Measurements from ENCODE around the gene FAM3D.

Gene FAM3D

GRCh38 chr3:58657036-58657520 lies 9.5 kb downstream of the FAM3D start:
- no peak for DNase-seq (ENCODE audit: low spot score in 2 of 2)
- no peaks in the 10 kb centered on the region for H3K36me3 ChIP-seq (replicated peaks)
- in situ Hi-C loops (cut with MboI; ENCODE audit: low sequenced_read_pairs) = no loop called here
- no peak overlapping the region for H3K4me3 ChIP-seq
- peaks cover 18% of the 10 kb centered on the region for H3K27me3 ChIP-seq (ENCODE audit: low read depth)
- H3K9me3 ChIP-seq = no peaks in the 10 kb centered on the region
- no peaks in the 10 kb centered on the region for H3K4me1 ChIP-seq

DNA sequence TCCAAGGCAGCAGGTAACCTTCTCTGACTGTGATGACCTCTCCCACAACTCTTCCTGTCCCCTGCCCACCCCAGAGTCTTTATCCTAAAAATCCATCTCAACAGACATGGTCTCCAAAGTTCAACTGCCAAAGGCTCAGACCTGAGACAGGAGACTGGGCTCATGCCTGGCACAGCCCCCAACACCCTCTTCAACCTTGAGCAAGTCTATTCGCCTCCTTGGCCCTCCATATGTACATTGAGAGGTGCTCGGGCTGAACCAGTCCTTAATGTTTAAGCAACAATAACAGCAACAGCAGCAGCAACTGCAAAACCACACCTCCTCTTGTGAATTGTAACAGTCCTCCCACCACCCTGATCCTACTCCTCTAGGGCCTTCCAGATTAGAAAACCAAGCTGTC lies 9.9 kb downstream of the FAM3D start:
- no peaks in the 10 kb centered on the region for H3K9me3 ChIP-seq
- no peaks in the 10 kb centered on the region for H3K4me1 ChIP-seq
- in situ Hi-C loops (cut with MboI; ENCODE audit: low sequenced_read_pairs) = no loop called here
- H3K4me3 ChIP-seq = no peak overlapping the region
- peaks cover 18% of the 10 kb centered on the region for H3K27me3 ChIP-seq (ENCODE audit: low read depth)
- H3K36me3 ChIP-seq (replicated peaks) = no peaks in the 10 kb centered on the region
- DNase-seq (ENCODE audit: low spot score in 2 of 2) = no peak

DNA sequence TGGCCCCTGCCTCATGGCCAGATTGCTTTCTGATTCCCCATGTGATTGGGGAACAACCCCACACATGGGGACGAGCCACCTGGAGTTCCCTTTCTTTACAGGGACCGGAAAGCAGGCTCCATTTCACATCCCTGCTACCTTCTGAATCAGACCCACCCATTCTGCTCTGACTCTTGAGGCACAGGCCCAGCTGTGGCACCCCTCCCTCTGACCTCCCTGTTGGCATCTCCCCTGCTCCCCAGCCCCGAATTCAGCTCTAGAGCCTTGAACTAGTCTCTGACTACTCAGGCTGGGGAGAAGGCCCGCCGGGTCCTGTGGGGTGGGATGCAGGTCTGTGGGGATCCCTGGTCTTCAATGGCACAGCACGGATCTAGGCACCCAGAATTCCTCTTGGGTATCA lies 12.1 kb downstream of the FAM3D start:
- H3K27me3 ChIP-seq (ENCODE audit: low read depth) = peaks cover 18% of the 10 kb centered on the region
- H3K4me1 ChIP-seq = no peaks in the 10 kb centered on the region
- H3K9me3 ChIP-seq = no peaks in the 10 kb centered on the region
- in situ Hi-C loops (cut with MboI; ENCODE audit: low sequenced_read_pairs) = no loop called here
- no peak for DNase-seq (ENCODE audit: low spot score in 2 of 2)
- H3K4me3 ChIP-seq = no peak overlapping the region
- H3K36me3 ChIP-seq (replicated peaks) = no peaks in the 10 kb centered on the region

- in situ Hi-C loops (cut with MboI; ENCODE audit: low sequenced_read_pairs) = no loop called here
- Histone ChIP-seq H3K4me1 (no peaks in the 10 kb centered on the region), H3K36me3 (replicated peaks) (no peaks in the 10 kb centered on the region), H3K27me3 (ENCODE audit: low read depth) (peaks cover 18% of the 10 kb centered on the region), H3K4me3 (no peak overlapping the region), H3K9me3 (no peaks in the 10 kb centered on the region)
- DNase-seq (ENCODE audit: low spot score in 2 of 2) = no peak
These were observed 13.9 kb downstream of the FAM3D start for GRCh38 chr3:58652624-58653023.

- H3K4me1 ChIP-seq = no peaks in the 10 kb centered on the region
- no peaks in the 10 kb centered on the region for H3K9me3 ChIP-seq
- in situ Hi-C loops (cut with MboI; ENCODE audit: low sequenced_read_pairs) = no loop called here
- H3K4me3 ChIP-seq = no peak overlapping the region
- no peak for DNase-seq (ENCODE audit: low spot score in 2 of 2)
- H3K36me3 ChIP-seq (replicated peaks) = no peaks in the 10 kb centered on the region
- peaks cover 14% of the 10 kb centered on the region for H3K27me3 ChIP-seq (ENCODE audit: low read depth)
These were observed 15.3 kb downstream of the FAM3D start for GRCh38 chr3:58651276-58651675.

- no peaks in the 10 kb centered on the region for H3K36me3 ChIP-seq (replicated peaks)
- no peak for DNase-seq (ENCODE audit: low spot score in 2 of 2)
- H3K9me3 ChIP-seq = no peaks in the 10 kb centered on the region
- in situ Hi-C loops (cut with MboI; ENCODE audit: low sequenced_read_pairs) = no loop called here
- H3K4me1 ChIP-seq = no peaks in the 10 kb centered on the region
- no peak overlapping the region for H3K4me3 ChIP-seq
- no peaks in the 10 kb centered on the region for H3K27me3 ChIP-seq (ENCODE audit: low read depth)
These were observed 19.0 kb downstream of the FAM3D start for GRCh38 chr3:58647381-58648141.

DNA sequence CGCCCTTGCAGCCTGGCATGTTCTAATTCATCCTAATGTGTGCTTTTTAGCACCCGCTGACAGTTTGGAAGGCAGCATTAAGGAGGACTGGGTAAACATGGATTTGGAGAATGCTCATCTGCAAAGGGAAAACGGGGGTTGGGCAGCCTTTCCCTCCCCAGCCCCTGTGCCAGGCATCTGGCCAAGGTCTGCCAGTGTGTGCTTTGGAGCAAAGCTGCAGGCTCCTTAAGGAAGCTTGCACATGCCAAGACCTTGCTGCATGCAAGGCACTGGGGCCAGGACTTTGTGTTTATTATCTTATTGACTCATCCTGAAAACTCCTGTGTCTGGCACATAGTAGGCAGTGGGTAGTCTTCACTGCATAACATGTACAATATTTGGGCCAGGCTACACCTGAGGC lies 20.1 kb downstream of the FAM3D start:
- no peak overlapping the region for H3K4me3 ChIP-seq
- H3K4me1 ChIP-seq = no peaks in the 10 kb centered on the region
- no peak for DNase-seq (ENCODE audit: low spot score in 2 of 2)
- no peaks in the 10 kb centered on the region for H3K36me3 ChIP-seq (replicated peaks)
- no peaks in the 10 kb centered on the region for H3K9me3 ChIP-seq
- in situ Hi-C loops (cut with MboI; ENCODE audit: low sequenced_read_pairs) = no loop called here
- H3K27me3 ChIP-seq (ENCODE audit: low read depth) = no peaks in the 10 kb centered on the region

DNA sequence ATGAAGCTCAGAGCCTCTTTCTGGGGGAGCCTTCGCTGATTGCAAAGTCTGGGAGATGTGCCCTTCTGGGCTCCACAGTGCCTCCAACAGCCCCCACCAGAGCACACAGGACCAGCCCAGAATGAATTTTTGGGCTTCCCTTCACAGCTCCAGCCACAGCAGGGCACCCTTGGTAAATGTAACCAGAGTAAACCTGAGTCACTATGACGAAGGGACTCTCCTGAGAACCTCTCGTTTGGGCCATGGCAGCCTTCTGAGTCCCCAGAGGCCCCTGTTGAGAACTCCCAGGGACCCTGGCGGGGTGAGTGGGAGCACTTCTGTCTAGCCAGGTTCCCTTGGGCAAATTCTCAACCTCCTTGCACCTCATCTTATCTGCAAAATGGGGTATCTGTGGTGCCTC lies 20.8 kb downstream of the FAM3D start:
- Histone ChIP-seq H3K9me3 (no peaks in the 10 kb centered on the region), H3K4me1 (no peaks in the 10 kb centered on the region), H3K4me3 (no peak overlapping the region), H3K27me3 (ENCODE audit: low read depth) (no peaks in the 10 kb centered on the region), H3K36me3 (replicated peaks) (no peaks in the 10 kb centered on the region)
- in situ Hi-C loops (cut with MboI; ENCODE audit: low sequenced_read_pairs) = no loop called here
- DNase-seq (ENCODE audit: low spot score in 2 of 2) = no peak

- H3K4me1 ChIP-seq = no peaks in the 10 kb centered on the region
- no peak for DNase-seq (ENCODE audit: low spot score in 2 of 2)
- in situ Hi-C loops (cut with MboI; ENCODE audit: low sequenced_read_pairs) = no loop called here
These were observed 23.7 kb downstream of the FAM3D start for GRCh38 chr3:58642846-58643245.

GRCh38 chr3:58640700-58641372 lies 25.7 kb downstream of the FAM3D start:
- Histone ChIP-seq H3K36me3 (replicated peaks) (no peaks in the 10 kb centered on the region), H3K9me3 (no peaks in the 10 kb centered on the region), H3K4me1 (no peaks in the 10 kb centered on the region), H3K4me3 (no peak overlapping the region), H3K27me3 (ENCODE audit: low read depth) (no peaks in the 10 kb centered on the region)
- in situ Hi-C loops (cut with MboI; ENCODE audit: low sequenced_read_pairs) = no loop called here
- peak; percentile 72 to 89 for DNase-seq (ENCODE audit: low spot score in 2 of 2)

More at GRCh38 chr3:58642846-58643245, 23.7 kb downstream of the FAM3D start:
- H3K4me3 ChIP-seq = no peak overlapping the region
- H3K9me3 ChIP-seq = no peaks in the 10 kb centered on the region
- no peaks in the 10 kb centered on the region for H3K27me3 ChIP-seq (ENCODE audit: low read depth)
- no peaks in the 10 kb centered on the region for H3K36me3 ChIP-seq (replicated peaks)

GRCh38 chr3:58639842-58640241 lies 26.7 kb downstream of the FAM3D start:
- no peaks in the 10 kb centered on the region for H3K36me3 ChIP-seq (replicated peaks)
- in situ Hi-C loops (cut with MboI; ENCODE audit: low sequenced_read_pairs) = no loop called here
- no peaks in the 10 kb centered on the region for H3K9me3 ChIP-seq
- no peak overlapping the region for H3K4me3 ChIP-seq
- DNase-seq (ENCODE audit: low spot score in 2 of 2) = no peak
- H3K27me3 ChIP-seq (ENCODE audit: low read depth) = no peaks in the 10 kb centered on the region
- no peaks in the 10 kb centered on the region for H3K4me1 ChIP-seq

DNA sequence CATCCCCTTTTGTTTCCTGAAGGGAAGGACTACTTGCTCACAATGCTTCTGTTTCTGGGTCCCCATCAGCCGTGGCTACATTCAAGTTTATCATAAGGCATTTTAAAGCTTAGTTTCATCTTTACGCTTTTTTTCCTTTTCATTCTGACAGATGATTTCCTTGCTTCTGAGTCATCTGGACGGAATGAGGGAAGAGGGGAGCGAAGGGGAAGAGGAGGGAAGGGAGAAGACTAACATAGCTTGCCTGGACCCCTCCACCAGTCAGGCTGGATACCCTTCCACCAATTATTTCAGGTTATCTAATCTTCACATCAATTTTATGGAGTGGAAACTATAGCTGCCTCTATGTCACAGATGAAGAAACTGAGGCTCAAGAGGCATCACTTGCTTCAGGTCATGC lies 27.6 kb downstream of the FAM3D start:
- no peak for DNase-seq (ENCODE audit: low spot score in 2 of 2)
- in situ Hi-C loops (cut with MboI; ENCODE audit: low sequenced_read_pairs) = no loop called here
- Histone ChIP-seq H3K4me3 (no peak overlapping the region), H3K9me3 (no peaks in the 10 kb centered on the region), H3K4me1 (no peaks in the 10 kb centered on the region), H3K27me3 (ENCODE audit: low read depth) (no peaks in the 10 kb centered on the region), H3K36me3 (replicated peaks) (no peaks in the 10 kb centered on the region)

- DNase-seq (ENCODE audit: low spot score in 2 of 2) = no peak
- no peaks in the 10 kb centered on the region for H3K36me3 ChIP-seq (replicated peaks)
- no peaks in the 10 kb centered on the region for H3K4me1 ChIP-seq
- H3K27me3 ChIP-seq (ENCODE audit: low read depth) = no peaks in the 10 kb centered on the region
- H3K9me3 ChIP-seq = no peaks in the 10 kb centered on the region
- in situ Hi-C loops (cut with MboI; ENCODE audit: low sequenced_read_pairs) = no loop called here
- H3K4me3 ChIP-seq = no peak overlapping the region
These were observed 28.0 kb downstream of the FAM3D start for GRCh38 chr3:58638591-58638990.

DNA sequence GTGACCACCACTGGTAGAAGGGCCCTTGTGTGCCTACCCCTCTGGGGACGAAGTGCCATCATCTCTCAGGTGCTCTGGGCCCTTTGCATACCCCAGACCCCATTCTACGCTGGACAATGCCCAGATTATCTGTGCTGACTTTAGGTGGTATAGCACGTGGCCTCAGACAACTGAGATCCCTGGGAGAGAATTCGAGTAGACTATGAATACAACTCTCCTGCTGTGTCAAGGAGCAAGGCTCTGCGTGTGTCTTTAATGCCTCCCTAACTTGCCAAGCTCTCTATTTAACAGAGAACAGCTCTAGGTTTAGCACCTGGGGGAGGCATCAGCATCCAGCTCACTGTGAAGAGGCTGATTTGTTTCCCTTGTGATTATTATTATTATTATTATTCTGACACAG lies 29.1 kb downstream of the FAM3D start:
- DNase-seq (ENCODE audit: low spot score in 2 of 2) = no peak
- Histone ChIP-seq H3K27me3 (ENCODE audit: low read depth) (no peaks in the 10 kb centered on the region), H3K9me3 (no peaks in the 10 kb centered on the region), H3K4me1 (no peaks in the 10 kb centered on the region), H3K36me3 (replicated peaks) (no peaks in the 10 kb centered on the region), H3K4me3 (no peak overlapping the region)
- in situ Hi-C loops (cut with MboI; ENCODE audit: low sequenced_read_pairs) = no loop called here
